SK-N-SH (cell line): ENCODE data around the gene HDGFL3.

Experiments
- CTCF ChIP-seq: fragments of 200-600 bp; sonication (generic); IDR thresholded peaks from 2 replicates; pipeline ENCODE4 v1.6.1; 2017; ENCODE audit warnings: antibody characterized with exemption, mild to moderate bottlenecking, moderate library complexity
- EP300 ChIP-seq, 2 experiments: IDR thresholded peaks; 2 replicates each; pipeline versions ENCODE4 v1.4.0 to v1.6.1; 2012; ENCODE audit warnings: borderline replicate concordance in 1 of 2, low read depth in 1 of 2, low read length in 1 of 2
- FOXM1 ChIP-seq: IDR thresholded peaks from 2 replicates; pipeline ENCODE4 v1.4.0; 2012; ENCODE audit warnings: low read depth, mild to moderate bottlenecking
- POLR2AphosphoS5 ChIP-seq: IDR thresholded peaks from 2 replicates; pipeline ENCODE4 v1.6.1; 2012; ENCODE audit warnings: low read depth, low read length
- TEAD4 ChIP-seq: IDR thresholded peaks from 2 replicates; pipeline ENCODE4 v1.4.0; 2012; ENCODE audit warnings: mild to moderate bottlenecking, borderline replicate concordance; ENCODE audit not compliant: insufficient read depth
- USF1 ChIP-seq: IDR thresholded peaks from 2 replicates; pipeline ENCODE4 v1.4.0; 2012; ENCODE audit warnings: low read depth, borderline replicate concordance

GRCh38 chr15:83163032-83163431 lies 44.6 kb downstream of the HDGFL3 start:
- TF ChIP-seq FOXM1 = no peak
- no peak for TF ChIP-seq CTCF
- no peak for TF ChIP-seq EP300 (IDR thresholded peaks at IDR 0.05; ENCODE audit: borderline replicate concordance in 1 of 2, low read depth in 1 of 2, low read length in 1 of 2)
- no peak for TF ChIP-seq POLR2AphosphoS5
- TF ChIP-seq TEAD4 = no peak
- TF ChIP-seq USF1 = no peak
